Dedifferentiated amniotic fluid mesenchymal stem cell (primary cell): ENCODE data around the gene ARID3B.
"Not testable (repeated sequence)": the region's sequence is repeated elsewhere in the genome, so short reads cannot be mapped to it uniquely, and the experiment has no call there.

Experiments
- DNase-seq: peaks from one replicate; pipeline ENCODE4 v3.0.0-alpha.2; 2016; ENCODE audit errors: extremely low spot score

ARID3B gene, protein sequence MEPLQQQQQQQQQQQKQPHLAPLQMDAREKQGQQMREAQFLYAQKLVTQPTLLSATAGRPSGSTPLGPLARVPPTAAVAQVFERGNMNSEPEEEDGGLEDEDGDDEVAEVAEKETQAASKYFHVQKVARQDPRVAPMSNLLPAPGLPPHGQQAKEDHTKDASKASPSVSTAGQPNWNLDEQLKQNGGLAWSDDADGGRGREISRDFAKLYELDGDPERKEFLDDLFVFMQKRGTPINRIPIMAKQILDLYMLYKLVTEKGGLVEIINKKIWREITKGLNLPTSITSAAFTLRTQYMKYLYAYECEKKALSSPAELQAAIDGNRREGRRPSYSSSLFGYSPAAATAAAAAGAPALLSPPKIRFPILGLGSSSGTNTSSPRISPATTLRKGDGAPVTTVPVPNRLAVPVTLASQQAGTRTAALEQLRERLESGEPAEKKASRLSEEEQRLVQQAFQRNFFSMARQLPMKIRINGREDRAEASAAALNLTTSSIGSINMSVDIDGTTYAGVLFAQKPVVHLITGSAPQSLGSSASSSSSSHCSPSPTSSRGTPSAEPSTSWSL

DNA sequence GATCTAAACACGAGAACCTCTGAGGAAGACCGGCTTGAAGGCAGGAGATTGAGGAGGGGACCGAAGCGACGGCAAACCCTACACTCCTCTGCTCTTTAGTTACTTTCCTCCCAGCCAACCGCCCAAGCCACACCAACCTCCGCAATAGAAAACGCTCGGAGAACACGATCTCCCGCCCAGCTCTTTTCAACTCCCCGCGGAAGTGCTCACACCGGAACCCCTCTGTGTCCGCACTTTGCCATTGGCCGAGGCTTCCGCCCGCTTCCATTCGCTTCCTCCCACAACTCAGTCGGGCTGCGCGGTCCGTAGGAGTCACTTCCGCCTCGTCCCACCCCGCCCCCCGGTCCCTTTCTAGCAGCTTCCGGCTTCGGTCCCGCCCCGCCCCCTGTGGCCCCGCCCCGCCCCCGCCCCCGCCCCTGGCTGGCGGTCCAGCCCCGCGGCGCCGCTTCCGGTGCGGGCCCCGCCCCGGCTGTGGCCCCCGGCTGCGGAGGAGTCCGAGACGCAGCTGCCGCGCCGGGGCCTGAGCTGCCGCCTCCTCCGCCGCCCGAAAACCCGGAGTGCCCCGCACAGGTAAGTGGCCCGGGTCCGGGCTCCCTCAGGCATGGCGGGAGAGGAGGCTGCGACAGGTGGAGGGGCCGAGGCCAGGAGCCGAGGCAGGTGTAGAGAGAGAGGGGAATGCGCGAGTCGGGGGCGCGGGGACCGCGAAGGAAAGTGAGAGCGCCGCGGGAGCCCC lies at the start of gene ARID3B:
Gene ARID3B (plus strand): TSS at position 460 of the 733 bp plus-strand sequence. CDS start 2,717 bp downstream, outside the sequence.
- peak; percentile 97 for DNase-seq

DNA sequence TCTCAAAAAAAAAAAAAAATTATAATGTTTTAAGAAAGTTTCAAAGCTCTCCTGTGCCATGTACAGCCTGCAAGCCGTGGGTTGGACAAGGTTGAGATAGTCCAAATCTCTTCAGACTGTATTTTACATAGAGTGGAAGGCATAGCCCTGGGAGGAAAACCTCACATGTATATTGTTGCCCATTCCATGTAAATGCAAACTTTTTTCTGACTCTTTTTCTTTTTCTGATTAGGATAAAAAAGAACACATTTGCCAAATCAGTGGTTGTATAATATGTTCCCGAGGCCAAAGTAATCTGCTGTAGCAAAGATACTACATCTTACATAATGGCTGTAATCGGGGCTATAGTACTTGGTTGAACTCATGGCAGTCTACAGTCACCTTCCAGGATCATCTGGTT lies 44.4 kb upstream of the ARID3B start:
- no peak for DNase-seq

DNA sequence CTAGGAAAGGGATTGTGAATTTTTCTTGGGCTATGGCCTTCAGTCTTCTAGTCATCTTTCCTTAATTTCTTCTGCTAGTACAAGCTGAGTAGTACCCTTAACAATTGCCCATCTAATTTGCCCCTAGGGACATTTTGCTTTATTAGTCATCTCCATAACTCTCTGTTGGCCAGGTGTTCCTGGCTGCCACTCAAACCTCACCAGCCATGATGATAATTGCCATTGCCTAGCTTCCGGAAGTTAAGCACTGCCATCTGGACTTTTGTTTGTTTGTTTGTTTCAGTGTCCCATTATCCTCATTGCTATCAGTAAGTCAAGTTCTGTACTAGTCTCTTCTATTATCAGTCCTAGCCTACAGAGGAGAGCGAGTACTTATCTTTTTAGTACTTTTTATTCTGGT lies 43.4 kb upstream of the ARID3B start:
- DNase-seq: no peak

DNA sequence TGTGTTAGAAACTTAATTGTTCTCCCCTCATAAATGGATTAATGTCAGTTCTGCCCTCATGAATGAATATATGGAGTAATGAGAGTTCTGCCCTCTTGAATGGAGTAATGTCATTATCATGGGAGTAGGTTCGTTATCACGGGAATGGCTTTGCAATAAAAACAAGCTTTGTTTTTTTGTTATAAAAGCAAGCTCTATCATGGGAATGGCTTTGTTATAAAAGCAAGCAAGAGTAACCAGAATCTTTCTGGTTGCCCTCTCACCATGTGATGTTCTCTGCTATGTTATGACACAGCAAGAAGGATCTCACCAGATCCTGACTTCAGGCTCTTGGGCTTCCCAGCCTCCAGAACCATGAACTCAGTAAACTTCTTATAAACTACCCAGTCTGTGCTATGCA lies 41.7 kb upstream of the ARID3B start:
- DNase-seq: no peak

DNA sequence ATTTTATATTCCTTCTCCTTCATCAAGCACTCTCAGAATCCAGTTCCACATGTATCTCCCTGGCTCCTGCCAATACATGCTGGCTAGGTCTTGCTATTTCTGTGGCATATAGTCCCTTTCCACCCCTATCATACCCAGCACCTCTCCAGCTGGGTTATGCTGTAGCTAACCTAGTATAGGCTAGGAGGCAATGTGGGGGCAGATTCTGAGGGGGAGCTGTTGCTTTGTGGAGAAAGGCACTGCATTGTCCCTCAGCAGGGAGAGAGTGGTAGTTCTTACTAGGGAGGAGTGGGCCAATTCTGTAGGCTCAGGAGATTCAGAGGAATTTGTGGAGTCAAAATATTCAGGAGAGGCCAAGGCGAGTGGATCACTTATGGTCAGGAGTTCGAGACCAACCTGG lies 40.6 kb upstream of the ARID3B start:
- DNase-seq: no peak

DNA sequence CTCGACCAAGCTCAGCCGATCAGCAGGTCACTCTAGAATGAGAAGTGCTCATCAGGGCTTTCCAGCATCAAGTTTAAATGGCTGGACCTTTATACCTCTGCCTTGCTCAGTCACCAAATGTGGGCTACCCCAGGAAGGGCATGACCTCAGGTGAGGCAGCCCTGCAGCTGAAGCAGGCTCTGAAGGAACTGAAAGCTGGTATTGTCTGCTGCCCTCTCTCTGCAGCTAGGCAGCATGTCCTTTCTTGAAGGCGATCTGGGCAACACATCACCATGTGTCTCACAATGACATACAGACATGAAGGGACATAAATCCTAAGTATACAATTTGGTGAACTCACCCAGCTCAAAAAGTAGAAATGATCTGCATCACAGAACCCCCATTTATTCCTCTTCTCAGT lies 38.7 kb upstream of the ARID3B start:
- no peak for DNase-seq

DNA sequence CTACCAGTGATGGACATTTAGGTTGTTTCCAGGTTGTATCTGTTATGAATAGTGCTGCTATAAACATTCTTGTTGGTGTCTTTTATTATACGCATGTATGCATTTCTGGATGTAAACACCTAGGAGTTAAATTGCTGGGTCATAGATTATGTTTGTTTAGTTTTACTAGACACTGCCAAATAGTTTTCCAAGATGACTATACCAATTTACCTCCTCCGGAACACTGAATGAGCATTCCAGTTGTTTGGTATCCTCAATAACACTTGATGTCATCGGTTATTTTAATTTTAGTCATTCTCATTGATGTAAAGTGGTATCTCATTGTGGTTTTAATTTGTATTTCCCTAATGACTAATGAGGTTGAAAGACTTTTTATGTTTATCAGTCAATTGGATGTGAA lies 36.6 kb upstream of the ARID3B start:
- DNase-seq: no peak

DNA sequence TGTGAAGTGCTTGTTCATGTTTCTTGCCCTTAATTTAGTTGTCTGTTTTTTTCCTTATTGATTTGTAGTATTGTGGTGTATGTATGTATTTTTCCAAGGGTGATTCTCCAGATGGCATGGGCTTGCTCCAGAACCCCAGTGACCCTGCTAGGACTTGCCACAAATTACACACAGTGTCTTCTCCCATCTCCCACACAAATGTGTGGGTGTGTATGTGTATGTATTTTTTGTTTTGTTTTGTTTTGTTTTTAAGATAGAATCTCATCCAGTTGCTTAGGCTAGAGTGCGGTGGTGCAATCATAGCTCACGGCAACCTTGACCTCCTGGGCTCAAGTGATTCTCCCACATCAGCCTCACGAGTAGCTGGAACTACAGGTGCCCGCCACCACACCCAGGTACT lies 36.2 kb upstream of the ARID3B start:
- DNase-seq: no peak

DNA sequence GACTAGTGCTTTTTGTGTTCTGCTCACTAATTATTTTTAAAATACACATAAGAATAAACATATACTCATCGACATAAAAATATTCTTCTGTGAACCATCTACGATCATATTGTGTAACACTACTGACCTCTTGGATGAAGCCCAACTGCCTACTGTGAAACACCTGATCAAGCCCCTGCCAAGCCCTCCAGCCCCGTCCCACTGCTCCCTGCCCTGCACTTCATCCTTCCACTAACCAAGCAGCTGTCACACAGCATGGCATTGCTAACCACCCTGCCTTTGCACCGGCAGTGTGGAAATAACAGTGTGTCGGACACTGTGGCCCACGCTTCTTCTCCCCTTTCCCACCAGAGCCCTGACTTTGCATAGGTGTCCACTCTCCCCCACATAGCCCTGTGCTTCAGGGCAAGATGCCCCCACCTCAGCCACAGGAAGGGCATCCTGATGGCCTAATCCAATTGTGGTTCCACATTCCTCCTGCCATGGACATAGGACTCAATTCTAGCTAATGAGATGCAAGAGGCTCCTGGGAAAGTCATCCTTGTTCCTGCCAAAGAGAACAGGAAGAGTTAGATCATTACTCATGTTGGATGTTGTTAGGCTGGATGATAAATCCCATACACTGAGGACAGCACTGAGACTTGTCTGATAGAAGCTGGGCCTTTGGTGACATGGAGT lies 35.0 kb upstream of the ARID3B start:
- DNase-seq: no peak

DNA sequence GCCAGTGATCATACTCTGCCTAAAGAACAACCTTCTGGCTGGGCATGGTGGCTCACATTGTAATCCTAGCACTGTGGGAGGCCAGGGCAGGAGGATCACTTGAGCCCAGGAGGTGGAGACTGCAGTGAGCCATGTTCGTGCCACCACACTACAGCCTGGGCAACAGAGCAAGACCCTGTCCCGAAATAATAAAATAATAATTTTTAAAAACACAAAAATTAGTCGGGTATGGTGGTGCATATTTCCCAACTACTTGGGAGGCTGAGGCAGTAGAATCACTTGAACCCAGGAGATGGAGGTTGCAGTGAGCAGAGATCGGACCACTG lies 34.5 kb upstream of the ARID3B start:
- no peak for DNase-seq

DNA sequence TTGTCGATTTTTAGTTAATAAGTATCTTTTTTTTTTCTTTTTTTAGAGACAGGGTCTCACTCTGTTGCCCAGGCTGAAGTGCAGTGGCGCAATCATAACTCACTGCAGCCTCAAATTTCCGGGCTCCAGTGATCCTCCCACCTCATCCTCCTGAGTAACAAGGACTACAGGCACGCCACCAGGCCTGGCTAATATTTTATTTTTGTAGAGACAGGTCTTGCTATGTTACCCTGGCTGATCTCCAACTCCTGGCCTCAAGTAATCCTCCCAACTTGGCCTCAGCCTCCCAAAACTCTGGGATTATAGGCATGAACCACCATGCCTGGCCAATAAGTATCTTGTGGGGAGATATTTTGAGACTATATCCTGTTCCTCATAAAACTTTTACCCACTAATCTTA lies 29.4 kb upstream of the ARID3B start:
- DNase-seq: no peak

DNA sequence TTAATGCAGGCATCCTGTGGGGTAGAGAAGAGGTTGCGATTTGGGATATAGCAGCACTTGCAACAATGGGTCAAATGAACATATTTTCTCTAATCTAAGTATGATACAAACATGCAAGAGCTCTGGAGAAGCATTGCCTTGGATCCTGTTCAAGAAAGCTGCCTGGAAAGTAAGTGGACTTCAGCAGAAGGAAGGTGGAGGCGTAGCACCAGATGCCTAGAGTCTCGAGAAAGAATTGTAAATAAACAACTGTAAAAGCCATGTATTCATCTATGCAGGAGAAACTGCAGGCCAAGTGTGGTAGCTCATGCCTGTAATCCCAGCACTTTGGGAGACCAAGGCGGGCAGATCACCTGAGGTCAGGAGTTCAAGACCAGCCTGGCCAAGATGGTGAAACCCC lies 27.0 kb upstream of the ARID3B start:
- not testable (repeated sequence) for DNase-seq

DNA sequence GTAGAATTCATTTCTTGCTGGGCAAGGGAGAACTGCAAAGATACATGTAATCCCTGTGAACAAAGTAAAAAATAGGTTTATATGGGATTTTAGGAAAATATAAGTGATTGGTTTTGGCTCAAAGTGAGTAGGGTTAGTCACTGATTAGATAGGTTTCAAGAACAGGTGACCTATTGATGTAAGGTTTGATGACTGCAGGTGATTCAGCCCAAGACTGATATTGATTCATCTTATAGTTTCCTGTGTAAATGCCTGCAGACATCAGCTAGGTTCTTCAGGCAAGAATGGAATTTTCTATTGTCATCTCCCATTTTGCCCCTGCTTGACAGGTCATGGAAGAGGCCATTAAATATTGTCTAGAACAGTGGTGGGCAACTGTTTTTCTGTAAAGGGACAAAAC lies 23.9 kb upstream of the ARID3B start:
- DNase-seq: no peak

DNA sequence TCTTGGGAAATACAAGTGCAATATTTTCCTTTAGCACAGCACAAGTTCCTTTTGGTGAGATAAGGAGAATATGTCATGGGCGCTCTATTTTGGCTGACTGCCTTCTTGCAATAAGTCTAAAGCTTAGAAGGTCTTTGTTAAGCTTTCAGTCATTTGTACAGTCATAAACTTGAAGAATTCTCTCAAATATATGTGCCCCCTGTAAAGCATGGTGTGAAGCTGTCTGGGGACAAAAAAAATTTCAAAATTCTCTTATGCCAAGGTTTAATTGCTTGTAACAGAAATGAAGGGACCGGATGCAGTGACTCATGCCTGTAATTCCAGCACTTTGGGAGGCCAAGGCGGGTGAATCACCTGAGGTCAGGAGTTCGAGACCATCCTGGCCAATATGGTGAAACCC lies 21.7 kb upstream of the ARID3B start:
- DNase-seq: no peak

DNA sequence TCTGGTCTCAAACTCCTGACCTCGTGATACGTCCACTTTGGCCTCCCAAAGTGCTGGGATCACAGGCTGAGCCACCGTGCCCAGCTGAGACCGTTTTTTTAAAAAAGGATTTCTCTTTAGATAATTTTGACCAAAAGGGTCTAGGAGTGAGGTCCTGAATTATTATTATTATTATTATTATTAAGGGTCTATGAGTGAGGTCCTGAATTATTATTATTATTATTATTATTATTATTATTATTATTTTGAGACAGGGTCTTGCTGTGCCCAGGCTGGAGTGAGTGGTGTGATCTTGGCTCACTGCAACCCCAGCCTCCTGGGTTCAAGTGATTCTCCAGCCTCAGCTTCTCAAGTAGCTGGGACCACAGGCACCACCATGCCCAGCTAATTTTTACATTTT lies 20.6 kb upstream of the ARID3B start:
- no peak for DNase-seq

DNA sequence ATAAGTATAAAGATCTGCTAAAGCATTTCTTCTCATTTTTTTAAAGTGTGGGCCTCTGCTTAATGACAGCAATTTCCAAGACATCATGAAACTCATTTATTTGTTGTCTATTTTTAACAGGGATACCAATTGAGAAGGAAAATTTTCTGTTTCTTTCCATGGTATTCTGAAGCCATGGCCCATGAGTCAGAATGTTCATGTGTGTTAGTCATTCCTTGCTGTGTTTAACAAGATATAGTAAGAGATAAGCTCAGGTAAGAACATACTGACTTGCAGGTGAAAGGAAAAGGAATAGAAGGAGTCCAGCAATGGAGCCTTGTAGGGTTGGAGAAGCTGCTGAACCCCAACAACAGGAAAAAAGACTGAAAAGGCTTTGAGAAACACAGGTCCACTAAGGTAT lies 17.0 kb upstream of the ARID3B start:
- no peak for DNase-seq

DNA sequence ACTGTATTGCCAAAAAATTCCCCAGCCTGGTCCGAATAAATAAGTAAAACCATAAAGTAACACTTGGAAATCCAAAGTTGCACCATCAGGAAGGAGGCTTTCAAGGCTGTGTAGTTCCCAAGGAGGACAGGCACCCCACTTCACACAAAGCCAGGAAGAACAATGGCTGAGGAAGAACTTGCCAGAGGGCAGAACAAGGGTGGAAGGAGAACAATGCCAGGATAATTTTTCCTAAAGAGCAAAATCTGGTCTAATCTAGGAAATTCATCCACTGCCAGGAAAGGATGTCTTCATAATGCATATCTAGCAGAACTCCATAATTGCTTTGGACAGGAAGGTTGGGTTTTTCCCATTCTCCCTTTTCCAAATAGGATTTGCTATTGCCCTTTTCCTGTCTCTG lies 15.7 kb upstream of the ARID3B start:
- no peak for DNase-seq

DNA sequence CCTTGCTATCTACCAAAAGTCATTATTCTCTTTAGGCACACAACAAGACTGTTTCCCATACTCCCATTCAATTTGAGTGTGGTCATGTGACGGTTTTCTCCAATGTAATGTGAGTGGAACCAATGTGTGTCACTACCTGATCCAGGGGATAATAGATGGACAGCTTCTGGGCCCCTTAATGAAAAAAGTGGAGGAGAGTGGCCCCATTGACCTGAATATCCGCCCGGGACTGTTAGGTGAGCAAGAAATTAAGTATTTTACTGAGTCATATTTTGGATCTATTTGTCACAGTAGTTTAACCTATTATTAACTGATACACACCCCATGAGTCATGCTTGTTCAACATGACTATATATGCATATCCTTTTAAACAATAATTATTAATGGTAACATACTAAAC lies 15.1 kb upstream of the ARID3B start:
- no peak for DNase-seq

DNA sequence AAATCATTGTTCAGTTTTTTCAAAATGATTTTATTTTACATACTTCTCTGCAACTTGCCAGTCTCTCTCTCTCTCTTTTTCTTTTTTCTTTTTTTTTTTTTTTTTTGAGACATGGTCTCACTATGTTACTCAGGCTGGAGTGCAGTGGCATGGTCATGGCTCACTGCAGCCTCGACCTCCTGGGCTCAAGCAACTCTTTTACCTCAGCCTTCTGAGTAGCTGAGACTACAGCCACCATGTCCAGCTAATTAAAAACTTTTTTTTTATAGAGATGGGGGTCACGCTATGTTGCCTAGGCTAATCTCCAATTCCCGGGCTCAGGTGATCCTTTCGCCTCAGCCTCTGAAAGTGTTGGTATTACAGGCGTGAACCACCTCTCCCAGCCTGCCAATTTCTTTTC lies 12.1 kb upstream of the ARID3B start:
- DNase-seq: no peak

DNA sequence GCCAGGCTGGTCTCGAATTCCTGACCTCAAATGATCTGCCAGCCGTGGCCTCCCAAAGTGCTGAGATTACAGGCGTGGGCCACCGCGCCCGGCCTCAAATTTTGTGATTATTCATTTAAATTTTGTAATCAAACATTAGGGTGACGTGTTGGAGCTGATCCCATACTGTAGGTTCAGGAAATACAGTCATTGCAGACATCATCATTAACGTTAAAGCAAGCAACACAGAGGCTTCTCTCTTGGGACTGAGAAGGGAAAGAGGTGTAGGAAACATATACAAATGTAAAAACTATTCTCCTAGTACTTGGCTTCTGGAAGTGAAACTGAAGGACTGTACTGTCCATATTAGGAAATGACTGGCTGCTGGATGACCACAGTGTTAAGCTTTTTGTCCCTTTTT lies 11.1 kb upstream of the ARID3B start:
- no peak for DNase-seq

DNA sequence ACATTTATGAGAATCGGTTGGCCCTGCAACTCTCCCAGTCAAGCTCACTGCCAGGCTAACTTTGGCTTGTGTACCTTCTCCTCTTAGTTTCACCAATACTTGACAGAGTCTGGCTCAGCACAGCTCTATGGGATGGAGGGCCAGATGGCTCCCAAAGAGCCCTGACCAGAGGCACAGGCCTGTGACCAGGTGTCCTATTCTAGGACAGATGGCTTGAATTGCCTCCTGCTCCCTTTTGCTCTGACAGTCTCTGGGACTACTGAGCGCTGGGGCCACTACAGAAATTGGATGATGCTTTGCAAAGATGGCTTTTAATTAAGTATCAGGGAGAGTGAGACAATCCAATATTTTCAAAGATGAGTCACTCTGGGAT lies 10.3 kb upstream of the ARID3B start:
- DNase-seq: no peak

DNA sequence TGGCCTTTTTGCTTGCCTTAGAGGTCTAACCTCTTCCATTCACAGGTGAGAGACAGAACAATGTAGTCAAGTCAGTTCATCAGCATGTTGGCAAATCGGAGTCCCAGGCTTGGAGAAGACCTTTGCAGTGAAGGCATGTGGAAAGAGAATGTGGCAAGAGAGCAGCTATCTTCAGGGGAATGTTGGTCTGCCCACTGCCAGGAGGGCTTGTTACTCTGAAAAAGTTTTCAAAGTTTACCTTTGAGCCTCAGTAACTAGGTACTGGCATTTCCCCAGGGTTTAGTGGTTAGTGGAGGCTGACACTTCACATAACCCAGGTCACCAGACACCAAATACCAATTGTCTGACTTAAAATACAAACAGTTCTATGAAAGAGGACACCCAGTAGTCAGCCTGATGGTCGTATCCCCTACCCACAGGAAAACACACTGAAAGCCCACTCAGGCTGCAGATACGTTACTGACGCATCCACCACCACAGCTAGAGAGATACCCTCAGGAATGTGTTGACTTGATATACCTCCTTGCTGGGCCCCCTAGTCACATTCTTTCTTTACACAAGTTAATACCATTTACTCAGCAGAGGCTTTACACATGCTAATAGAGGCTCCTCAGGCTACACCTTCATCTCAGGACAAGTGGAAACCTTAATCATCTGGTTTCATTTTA lies 9.7 kb upstream of the ARID3B start:
- DNase-seq: no peak
